Fibroblast of lung (primary cell): ENCODE data around the gene ENTPD3. TPM values are rescaled to one million over a fixed set of nuclear protein-coding genes. Genes with fewer than 3 reads are reported as not detected.

Source experiments
- DNase-seq, 2 donors: peaks; one replicate each; pipeline versions ENCODE4 v3.0.0 to v3.0.0-alpha.2; 2010; ENCODE audit warnings: low read depth in 2 of 2
- H2AFZ ChIP-seq: 2 replicates; pipeline ENCODE4 v1.5.1; 2012; ENCODE audit warnings: low read length, control low read depth, inconsistent platforms
- H3K27ac ChIP-seq: 2 replicates; pipeline ENCODE4 v1.5.1; 2011; ENCODE audit warnings: low read length, control low read depth; ENCODE audit not compliant: insufficient read depth
- H3K27me3 ChIP-seq: 2 replicates; pipeline ENCODE4 v1.5.1; 2011; ENCODE audit warnings: mild to moderate bottlenecking, low read length; ENCODE audit not compliant: control insufficient read depth, insufficient read depth
- H3K36me3 ChIP-seq: 2 replicates; pipeline ENCODE4 v1.5.1; 2011; ENCODE audit warnings: low read length; ENCODE audit not compliant: control insufficient read depth, insufficient read depth
- H3K4me1 ChIP-seq: 2 replicates; pipeline ENCODE4 v1.5.1; 2011; ENCODE audit warnings: low read length; ENCODE audit not compliant: control insufficient read depth, insufficient read depth; ENCODE audit errors: extremely low read depth
- H3K4me2 ChIP-seq: 2 replicates; pipeline ENCODE4 v1.5.1; 2011; ENCODE audit warnings: low read length, control low read depth; ENCODE audit not compliant: insufficient read depth; ENCODE audit errors: extremely low read depth
- H3K4me3 ChIP-seq, 4 experiments: fragments of 200-600 bp in 1 of 4; sonication (generic) in 1 of 4; replicated peaks in 1 of 4; 2 replicates each; pipeline ENCODE4 v1.5.1; 2011 to 2016; ENCODE audit warnings: low read length in 4 of 4, low read depth in 3 of 4, mild to moderate bottlenecking in 3 of 4, control low read depth in 2 of 4, inconsistent platforms in 1 of 4, mixed read lengths in 1 of 4; ENCODE audit not compliant: insufficient read depth in 1 of 4; ENCODE audit errors: control extremely low read depth in 1 of 4
- H3K79me2 ChIP-seq: 2 replicates; pipeline ENCODE4 v1.5.1; 2012; ENCODE audit warnings: mild to moderate bottlenecking, low read length, inconsistent platforms; ENCODE audit not compliant: control insufficient read depth, insufficient read depth
- H3K9ac ChIP-seq: 2 replicates; pipeline ENCODE4 v1.5.1; 2011; ENCODE audit warnings: mild to moderate bottlenecking, low read length, control low read depth; ENCODE audit not compliant: insufficient read depth
- H3K9me3 ChIP-seq: 2 replicates; pipeline ENCODE4 v1.5.1; 2012; ENCODE audit warnings: low read depth, low read length; ENCODE audit not compliant: control insufficient read depth, insufficient read depth
- H4K20me1 ChIP-seq: 2 replicates; pipeline ENCODE4 v1.5.1; 2011; ENCODE audit warnings: low read length; ENCODE audit not compliant: control insufficient read depth, insufficient read depth; ENCODE audit errors: extremely low read depth
- EZH2 ChIP-seq: IDR thresholded peaks from 2 replicates; pipeline ENCODE4 v1.5.1; 2012; ENCODE audit warnings: low read length, control low read depth, mild to moderate bottlenecking; ENCODE audit errors: missing control alignments
- polyA plus RNA-seq, 2 donors: library from polyadenylated mRNA; depleted of rRNA in 1 of 2; stranded (reverse) in 1 of 2; unstranded in 1 of 2; fragments of >200 nt; gene quantifications; 2 replicates each; pipeline ENCODE4 v1.2.1, GENCODE V29; 2011 to 2012; ENCODE audit warnings: missing spikeins in 1 of 2
- total RNA-seq: library from RNA; depleted of rRNA; stranded (reverse); fragments of >200 nt; gene quantifications from 2 replicates; pipeline ENCODE4 v1.2.1, GENCODE V29; 2014
- TF ChIP-seq, protein P1 (sequence below), 2 donors: IDR thresholded peaks in 1 of 2; conservative IDR thresholded peaks in 1 of 2; 1 replicate in 1 of 2; 2 replicates in 1 of 2; pipeline ENCODE4 v1.5.1; 2011 to 2012; ENCODE audit warnings: low read length in 2 of 2, control low read depth in 1 of 2, inconsistent platforms in 1 of 2, low read depth in 1 of 2, mild to moderate bottlenecking in 1 of 2

Gene ENTPD3
- total and polyA plus RNA-seq, 2 donors (not counting 1 experiment from before 2014, with no cell fraction given), result 0.05 TPM; not detected in 1

DNA sequence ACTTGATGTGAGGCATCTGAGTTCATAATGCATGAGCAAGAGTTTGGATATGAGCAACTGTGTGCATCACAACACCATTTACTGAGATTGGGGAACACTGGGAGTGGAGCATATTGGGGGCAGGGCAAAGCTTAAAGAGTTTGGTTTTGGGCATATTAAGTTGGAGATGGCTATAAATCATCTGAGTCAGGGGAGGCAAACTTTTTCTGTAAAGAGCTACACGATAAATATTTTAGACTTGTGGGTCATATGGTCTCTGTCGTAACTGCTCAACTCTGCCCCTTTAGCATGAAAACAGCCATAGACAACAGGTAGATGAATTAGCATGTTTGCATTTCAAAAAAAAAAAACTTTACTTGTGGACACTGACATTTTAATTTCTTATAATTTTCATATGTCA is 20.0 kb downstream of the ENTPD3 start:
- no peak overlapping the region for H3K9ac ChIP-seq
- no peak overlapping the region for H2AFZ ChIP-seq
- no peaks in the 10 kb centered on the region for H3K79me2 ChIP-seq

DNA sequence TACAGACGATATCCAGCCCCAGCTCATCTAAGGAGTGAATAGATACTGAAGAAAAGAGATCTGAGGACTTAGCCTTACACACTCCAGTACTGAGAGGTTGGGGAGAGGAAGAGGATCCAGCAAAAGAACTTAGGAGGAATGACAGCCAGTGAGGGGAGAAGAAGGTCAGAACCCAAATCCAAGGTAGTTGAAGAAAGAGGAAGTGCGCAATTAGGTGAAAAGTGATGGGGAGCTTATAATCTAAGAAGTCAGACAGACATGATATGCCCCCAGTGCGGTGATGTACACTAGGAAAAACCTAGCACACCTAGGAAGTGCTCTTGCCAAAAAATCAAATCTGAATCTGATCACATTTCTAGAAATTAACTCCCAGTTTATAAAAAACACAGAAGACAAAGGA is 20.6 kb downstream of the ENTPD3 start:
- H3K4me2 ChIP-seq, result no peak overlapping the region
- no peak overlapping the region for H3K27ac ChIP-seq
- H3K79me2 ChIP-seq, result no peaks in the 10 kb centered on the region
- no peak overlapping the region for H3K9ac ChIP-seq
- H3K4me1 ChIP-seq, result no peaks in the 10 kb centered on the region
- H3K4me3 ChIP-seq, result no peak overlapping the region
- H4K20me1 ChIP-seq, result no peaks in the 10 kb centered on the region
- DNase-seq, result no peak
- no peaks in the 10 kb centered on the region for H3K36me3 ChIP-seq
- no peaks in the 10 kb centered on the region for H3K27me3 ChIP-seq
- TF ChIP-seq, protein P1, sequence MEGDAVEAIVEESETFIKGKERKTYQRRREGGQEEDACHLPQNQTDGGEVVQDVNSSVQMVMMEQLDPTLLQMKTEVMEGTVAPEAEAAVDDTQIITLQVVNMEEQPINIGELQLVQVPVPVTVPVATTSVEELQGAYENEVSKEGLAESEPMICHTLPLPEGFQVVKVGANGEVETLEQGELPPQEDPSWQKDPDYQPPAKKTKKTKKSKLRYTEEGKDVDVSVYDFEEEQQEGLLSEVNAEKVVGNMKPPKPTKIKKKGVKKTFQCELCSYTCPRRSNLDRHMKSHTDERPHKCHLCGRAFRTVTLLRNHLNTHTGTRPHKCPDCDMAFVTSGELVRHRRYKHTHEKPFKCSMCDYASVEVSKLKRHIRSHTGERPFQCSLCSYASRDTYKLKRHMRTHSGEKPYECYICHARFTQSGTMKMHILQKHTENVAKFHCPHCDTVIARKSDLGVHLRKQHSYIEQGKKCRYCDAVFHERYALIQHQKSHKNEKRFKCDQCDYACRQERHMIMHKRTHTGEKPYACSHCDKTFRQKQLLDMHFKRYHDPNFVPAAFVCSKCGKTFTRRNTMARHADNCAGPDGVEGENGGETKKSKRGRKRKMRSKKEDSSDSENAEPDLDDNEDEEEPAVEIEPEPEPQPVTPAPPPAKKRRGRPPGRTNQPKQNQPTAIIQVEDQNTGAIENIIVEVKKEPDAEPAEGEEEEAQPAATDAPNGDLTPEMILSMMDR (conservative IDR thresholded peaks at IDR 0.05 in 1 of 2, IDR thresholded peaks at IDR 0.05 in 1 of 2; ENCODE audit: low read depth in 1 of 2, low read length in 2 of 2), result no peak
- no peak for TF ChIP-seq EZH2
- H2AFZ ChIP-seq, result no peak overlapping the region
- no peaks in the 10 kb centered on the region for H3K9me3 ChIP-seq

More for the DNA sequence above, 20.0 kb downstream of the ENTPD3 start:
- H3K36me3 ChIP-seq, result no peaks in the 10 kb centered on the region
- no peaks in the 10 kb centered on the region for H3K9me3 ChIP-seq
- no peak overlapping the region for H3K4me2 ChIP-seq
- H4K20me1 ChIP-seq, result no peaks in the 10 kb centered on the region
- no peak for DNase-seq
- H3K27ac ChIP-seq, result no peak overlapping the region
- TF ChIP-seq EZH2, result no peak
- TF ChIP-seq, protein P1 (conservative IDR thresholded peaks at IDR 0.05 in 1 of 2, IDR thresholded peaks at IDR 0.05 in 1 of 2; ENCODE audit: low read depth in 1 of 2, low read length in 2 of 2), result no peak
- H3K4me3 ChIP-seq, result no peak overlapping the region
- no peaks in the 10 kb centered on the region for H3K4me1 ChIP-seq
- no peaks in the 10 kb centered on the region for H3K27me3 ChIP-seq

DNA sequence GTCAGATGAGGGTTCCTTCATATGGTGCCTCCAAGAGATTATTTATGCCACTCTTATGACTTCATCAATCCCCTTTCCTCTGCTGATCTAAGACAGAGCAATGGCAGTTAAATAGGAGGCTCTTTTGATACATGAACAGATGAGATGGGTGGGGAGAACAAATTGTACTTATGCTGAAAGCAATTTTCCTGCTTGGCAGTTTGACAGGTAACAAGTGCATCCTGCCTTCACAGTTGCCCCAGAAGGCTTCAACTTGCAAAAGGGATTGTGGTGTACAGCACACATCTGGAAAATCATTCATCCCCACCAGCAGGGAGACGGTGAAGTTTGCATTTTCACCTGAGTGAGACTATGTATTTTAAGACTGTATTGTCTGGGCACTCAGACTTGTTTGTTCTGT is 27.3 kb downstream of the ENTPD3 start:
- no peak for TF ChIP-seq EZH2
- TF ChIP-seq, protein P1 (conservative IDR thresholded peaks at IDR 0.05 in 1 of 2, IDR thresholded peaks at IDR 0.05 in 1 of 2; ENCODE audit: low read depth in 1 of 2, low read length in 2 of 2), result no peak
- no peak overlapping the region for H3K27ac ChIP-seq

More for the DNA sequence above, 27.3 kb downstream of the ENTPD3 start:
- H3K9me3 ChIP-seq, result no peaks in the 10 kb centered on the region
- no peaks in the 10 kb centered on the region for H3K27me3 ChIP-seq
- H3K4me1 ChIP-seq, result no peaks in the 10 kb centered on the region
- no peaks in the 10 kb centered on the region for H3K79me2 ChIP-seq
- no peak overlapping the region for H3K4me2 ChIP-seq
- H3K36me3 ChIP-seq, result no peaks in the 10 kb centered on the region
- DNase-seq, result no peak
- H2AFZ ChIP-seq, result no peak overlapping the region
- no peak overlapping the region for H3K4me3 ChIP-seq
- no peaks in the 10 kb centered on the region for H4K20me1 ChIP-seq
- no peak overlapping the region for H3K9ac ChIP-seq
